Activated B cell treated with CpG ODN at 0.5 μM for 24 hours (primary cell): ENCODE results near the gene CIB1. TPM values are rescaled to one million over a fixed set of nuclear protein-coding genes. Genes with fewer than 3 reads are reported as not detected.
A peak's percentile ranks its signal among the peaks of the same experiment; 100 is the strongest.
"Not testable (repeated sequence)": the region's sequence is repeated elsewhere in the genome, so short reads cannot be mapped to it uniquely, and the experiment has no call there.

ENCODE experiments used
- ATAC-seq: fragments of 200-7000 bp; cut with Tn5 transposase; one replicate; pipeline ENCODE4 v1.10.0; 2021; ENCODE audit warnings: low read depth, mild to moderate bottlenecking, moderate library complexity
- CTCF ChIA-PET: fragments of 350-600 bp; sonication (Branson Sonifier 250); formaldehyde crosslinking; loops from one replicate; lab custom pipeline; 2021; ENCODE audit warnings: antibody characterized with exemption; lab: Charles Lee
- POLR2A ChIA-PET: fragments of 350-600 bp; sonication (Branson Sonifier 250); formaldehyde crosslinking; loops from one replicate; lab custom pipeline; 2021; ENCODE audit warnings: antibody characterized with exemption; lab: Charles Lee
- DNase-seq: peaks from one replicate; pipeline ENCODE4 v3.0.0; 2022
- H3K27ac Mint-ChIP-seq: one replicate; pipeline ENCODE4 v1.8.0; 2020; ENCODE audit warnings: mixed read lengths
- H3K27me3 Mint-ChIP-seq: one replicate; pipeline ENCODE4 v1.8.0; 2021; ENCODE audit warnings: mixed read lengths
- H3K36me3 Mint-ChIP-seq: one replicate; pipeline ENCODE4 v1.8.0; 2021; ENCODE audit warnings: low read depth, mixed read lengths
- H3K4me1 Mint-ChIP-seq: one replicate; pipeline ENCODE4 v1.8.0; 2021; ENCODE audit warnings: mixed read lengths
- H3K4me3 Mint-ChIP-seq: one replicate; pipeline ENCODE4 v1.8.0; 2020; ENCODE audit warnings: mild to moderate bottlenecking, mixed read lengths
- H3K9me3 Mint-ChIP-seq: one replicate; pipeline ENCODE4 v1.8.0; 2020; ENCODE audit warnings: mixed read lengths
- CTCF ChIP-seq: fragments of 200-600 bp; IDR thresholded peaks from one replicate; pipeline ENCODE4 v1.8.0; 2022; ENCODE audit warnings: antibody characterized with exemption, mild to moderate bottlenecking
- intact Hi-C: fragments of 100-400 bp; cut with micrococcal nuclease; formaldehyde crosslinking; loops from one replicate; pipeline ENCODE4 v1.15.1; 2024
- total RNA-seq: library from RNA; stranded (reverse); gene quantifications from 2 replicates; pipeline ENCODE4 v1.2.3, GENCODE V29; 2022

CIB1 gene
- total RNA-seq, 1 donor from 2014 or later = 96.6 TPM

- Mint-ChIP-seq H3K4me1 (peaks cover 95% of the 10 kb centered on the region), H3K27me3 (no peaks in the 10 kb centered on the region), H3K36me3 (peaks cover 10% of the 10 kb centered on the region), H3K4me3 (peak overlapping the region; percentile 77), H3K9me3 (no peaks in the 10 kb centered on the region), H3K27ac (peak overlapping the region; percentile 98)
- TF ChIP-seq CTCF = no peak
- ATAC-seq = peak; percentile 68
- intact Hi-C loops = loop anchor here (1.0 to 10.0 kb wide), 7 partner anchors 11 to 742 kb away; partner anchors contain the start of genes CIB1, HDDC3 and SEMA4B
- peak; percentile 66 for DNase-seq
- POLR2A ChIA-PET = interaction anchor here (0.6 to 13.0 kb wide), 12 partner anchors 12 to 198 kb away, joined by 3 to 248 read pairs (median 12); partner anchors contain the start of genes CIB1, GDPGP1, IQGAP1 and SEMA4B
- CTCF ChIA-PET = interaction anchor here (1.2 to 10.1 kb wide), 7 partner anchors 10 to 42 kb away, joined by 3 to 130 read pairs (median 15); partner anchors contain the start of genes CIB1, GDPGP1 and SEMA4B
These were observed 43.0 kb downstream of the CIB1 start for GRCh38 chr15:90190606-90191343.

- Mint-ChIP-seq H3K4me1 (peaks cover 93% of the 10 kb centered on the region), H3K4me3 (peak overlapping the region; percentile 25), H3K36me3 (peaks cover 11% of the 10 kb centered on the region), H3K27me3 (no peaks in the 10 kb centered on the region), H3K9me3 (no peaks in the 10 kb centered on the region), H3K27ac (peak overlapping the region; percentile 98)
- TF ChIP-seq CTCF = no peak
- CTCF ChIA-PET = interaction anchor here (0.8 to 10.1 kb wide), 6 partner anchors 11 to 43 kb away, joined by 3 to 130 read pairs (median 3); partner anchors contain the start of genes CIB1 and SEMA4B
- POLR2A ChIA-PET = interaction anchor here (0.6 to 13.0 kb wide), 6 partner anchors 13 to 89 kb away, joined by 3 to 248 read pairs (median 46); partner anchors contain the start of genes CIB1, GDPGP1 and SEMA4B
- no peak for DNase-seq
- no peak for ATAC-seq
- intact Hi-C loops = loop anchor here (2.0 to 10.0 kb wide), 3 partner anchors 27 to 742 kb away; partner anchors contain the start of gene HDDC3
These were observed 43.8 kb downstream of the CIB1 start for GRCh38 chr15:90189781-90190467.

- ChIA-PET CTCF (interaction anchor here (0.8 to 10.1 kb wide), 5 partner anchors 12 to 449 kb away, joined by 3 to 130 read pairs (median 3); partner anchors contain the start of genes CIB1 and SEMA4B), POLR2A (interaction anchor here (0.6 to 13.0 kb wide), 7 partner anchors 13 to 88 kb away, joined by 3 to 248 read pairs (median 29); partner anchors contain the start of genes CIB1, GDPGP1 and SEMA4B)
- no peak for TF ChIP-seq CTCF
- H3K27ac Mint-ChIP-seq = peak overlapping the region; percentile 98
- peaks cover 11% of the 10 kb centered on the region for H3K36me3 Mint-ChIP-seq
- no peaks in the 10 kb centered on the region for H3K27me3 Mint-ChIP-seq
- ATAC-seq (no peak), DNase-seq (no peak)
- H3K9me3 Mint-ChIP-seq = no peaks in the 10 kb centered on the region
- H3K4me1 Mint-ChIP-seq = peaks cover 88% of the 10 kb centered on the region
- peak overlapping the region; percentile 13 for H3K4me3 Mint-ChIP-seq
- intact Hi-C loops = no loop called here
These were observed 44.6 kb downstream of the CIB1 start for GRCh38 chr15:90188914-90189748.

GRCh38 chr15:90188065-90188464 lies 45.7 kb downstream of the CIB1 start:
- H3K27me3 Mint-ChIP-seq, DNase-seq, ATAC-seq, H3K9me3 Mint-ChIP-seq, H3K36me3 Mint-ChIP-seq, intact Hi-C loops, H3K4me3 Mint-ChIP-seq: not testable (repeated sequence)
- ChIA-PET POLR2A (interaction anchor here (1.1 to 13.0 kb wide), 2 partner anchors 14 to 45 kb away, joined by 4 to 248 read pairs; partner anchors contain the start of genes CIB1 and SEMA4B), CTCF (interaction anchor here (1.2 to 10.1 kb wide), 2 partner anchors 30 to 448 kb away, joined by 3 to 130 read pairs; no protein-coding TSS in a partner anchor)
- Mint-ChIP-seq H3K4me1 (peaks cover 84% of the 10 kb centered on the region), H3K27ac (peak overlapping the region; percentile 84)
